ENCODE measurements around the gene SASH3.
"Not testable (repeated sequence)": the region's sequence is repeated elsewhere in the genome, so short reads cannot be mapped to it uniquely, and the experiment has no call there.

SASH3 gene

GRCh38 chrX:129779747-129780146 is at the start of gene SASH3:
Gene SASH3, plus strand, starts transcription at chrX:129779949. Its CDS starts 149 bp downstream, at chrX:129780098.
- peak in 17 of 51 donors; percentile 1 to 25 (median 5) for DNase-seq

- no peak for DNase-seq
Measured at GRCh38 chrX:129731228-129731627, 48.5 kb upstream of the SASH3 start.

DNA sequence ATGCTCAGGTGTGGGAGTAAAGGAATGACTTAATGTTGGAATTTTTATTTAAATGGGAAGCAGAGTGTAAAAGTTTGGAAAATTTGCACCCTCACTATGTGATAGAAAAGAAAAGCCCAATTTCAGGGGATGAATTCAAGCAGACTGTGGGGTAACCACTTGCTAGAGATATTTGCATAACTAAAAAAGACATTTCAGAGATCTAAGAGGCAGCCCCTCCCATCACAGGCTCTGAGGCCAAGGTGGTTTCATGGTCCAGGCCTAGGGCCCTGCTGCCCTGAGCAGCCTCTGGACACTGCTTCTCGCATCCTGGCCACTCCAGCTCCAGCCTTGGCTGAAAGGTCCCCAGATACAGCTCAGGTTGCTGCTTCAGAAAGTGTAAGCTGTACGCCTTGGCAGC is 46.9 kb upstream of the SASH3 start:
- DNase-seq = no peak

- no peak for DNase-seq
Measured at GRCh38 chrX:129733335-129733734, 46.4 kb upstream of the SASH3 start.

- no peak for DNase-seq
Measured at GRCh38 chrX:129736491-129736890, 43.3 kb upstream of the SASH3 start.

DNA sequence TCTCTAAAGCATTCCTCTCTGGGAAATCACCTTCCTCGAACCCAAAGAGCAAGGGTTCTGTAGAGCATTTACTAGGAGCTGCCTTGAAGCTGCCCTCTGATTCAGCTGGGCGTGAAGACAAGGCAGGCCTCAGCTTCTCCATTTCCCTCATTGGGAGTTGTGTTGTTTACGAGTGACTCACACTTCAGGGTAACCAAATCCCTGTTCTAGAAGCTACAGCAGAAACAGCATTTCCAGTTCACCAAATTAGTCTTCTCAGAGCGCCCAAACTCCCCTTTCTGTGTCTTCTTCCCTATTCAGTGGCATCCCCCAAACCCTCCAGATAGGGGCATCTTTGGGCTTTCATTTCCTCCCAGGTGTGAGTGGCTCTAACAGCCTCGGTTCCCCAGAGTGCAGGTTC is 41.8 kb upstream of the SASH3 start:
- no peak for DNase-seq

DNA sequence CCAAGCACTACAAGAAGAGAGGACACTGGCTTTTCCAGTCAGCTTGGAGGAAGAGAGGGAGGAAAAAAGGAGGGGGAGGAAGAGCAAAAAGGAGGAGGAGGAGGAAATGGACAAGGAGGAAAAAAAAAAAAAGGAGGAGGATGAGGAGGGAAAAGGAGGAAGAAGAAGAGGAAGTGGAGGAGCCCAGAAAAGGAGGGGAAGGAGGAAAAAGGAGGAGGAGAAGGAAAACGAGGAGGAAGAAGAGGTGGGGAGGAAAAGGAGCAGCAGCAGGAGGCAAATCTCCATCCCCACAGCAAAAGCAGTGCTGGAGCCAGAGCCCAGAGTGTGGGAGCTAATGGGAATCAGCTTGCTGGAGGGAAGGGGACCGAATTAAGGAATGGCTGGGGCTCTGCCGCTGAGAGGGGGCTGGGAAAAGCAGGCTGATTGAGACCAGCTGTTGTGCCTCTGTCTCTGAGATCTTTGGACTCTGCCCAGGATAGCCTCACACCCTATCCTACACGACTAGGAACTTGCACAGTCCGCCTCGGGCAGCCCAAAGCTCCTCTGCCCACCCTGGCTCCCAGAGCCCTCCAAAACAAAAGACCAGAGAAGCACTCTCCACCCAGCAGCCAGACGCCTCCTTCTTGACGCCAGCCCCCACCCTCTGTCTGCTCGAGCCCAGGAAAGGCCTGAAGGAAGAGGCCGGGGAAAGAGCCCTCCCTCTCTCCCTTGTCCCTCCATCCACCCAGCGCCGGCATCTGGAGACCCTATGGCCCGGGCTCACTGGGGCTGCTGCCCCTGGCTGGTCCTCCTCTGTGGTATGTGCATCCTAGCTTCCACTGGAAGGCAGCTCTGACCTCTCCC is 41.1 kb upstream of the SASH3 start, which contains the start of gene XPNPEP2:
Gene XPNPEP2 (plus strand): TSS at position 514 of the 843 bp plus-strand sequence. CDS start 235 bp downstream, at position 749.
- DNase-seq = no peak

- no peak for DNase-seq
Measured at GRCh38 chrX:129739578-129739977, 40.2 kb upstream of the SASH3 start.

GRCh38 chrX:129741880-129742758 is 37.6 kb upstream of the SASH3 start:
- DNase-seq = no peak

- not testable (repeated sequence) for DNase-seq
Measured at GRCh38 chrX:129742759-129743152, 37.0 kb upstream of the SASH3 start.

- DNase-seq = no peak
Measured at GRCh38 chrX:129743821-129744220, 35.9 kb upstream of the SASH3 start.

DNA sequence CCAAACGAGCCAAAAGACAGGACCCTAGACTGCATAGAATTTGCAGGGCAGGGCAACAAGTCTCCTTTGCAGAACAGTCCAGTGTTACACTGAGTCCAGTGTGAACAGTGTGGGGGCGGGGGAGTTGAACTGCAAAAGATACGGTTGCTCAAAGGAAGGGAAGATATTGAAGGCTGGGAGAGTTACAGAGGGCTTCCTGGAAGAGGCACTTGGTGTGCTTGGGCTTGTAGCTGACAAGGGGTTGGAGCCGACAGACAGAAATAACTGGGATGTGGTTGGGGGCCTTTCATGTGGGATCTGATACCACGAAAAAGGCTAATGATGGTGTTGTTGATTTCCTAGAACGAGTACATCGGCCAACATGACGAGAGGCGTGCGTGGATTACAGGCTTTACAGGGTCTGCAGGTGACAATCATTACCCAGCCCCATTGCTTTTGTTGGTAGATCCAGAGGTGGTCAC is 34.9 kb upstream of the SASH3 start:
- no peak for DNase-seq

DNA sequence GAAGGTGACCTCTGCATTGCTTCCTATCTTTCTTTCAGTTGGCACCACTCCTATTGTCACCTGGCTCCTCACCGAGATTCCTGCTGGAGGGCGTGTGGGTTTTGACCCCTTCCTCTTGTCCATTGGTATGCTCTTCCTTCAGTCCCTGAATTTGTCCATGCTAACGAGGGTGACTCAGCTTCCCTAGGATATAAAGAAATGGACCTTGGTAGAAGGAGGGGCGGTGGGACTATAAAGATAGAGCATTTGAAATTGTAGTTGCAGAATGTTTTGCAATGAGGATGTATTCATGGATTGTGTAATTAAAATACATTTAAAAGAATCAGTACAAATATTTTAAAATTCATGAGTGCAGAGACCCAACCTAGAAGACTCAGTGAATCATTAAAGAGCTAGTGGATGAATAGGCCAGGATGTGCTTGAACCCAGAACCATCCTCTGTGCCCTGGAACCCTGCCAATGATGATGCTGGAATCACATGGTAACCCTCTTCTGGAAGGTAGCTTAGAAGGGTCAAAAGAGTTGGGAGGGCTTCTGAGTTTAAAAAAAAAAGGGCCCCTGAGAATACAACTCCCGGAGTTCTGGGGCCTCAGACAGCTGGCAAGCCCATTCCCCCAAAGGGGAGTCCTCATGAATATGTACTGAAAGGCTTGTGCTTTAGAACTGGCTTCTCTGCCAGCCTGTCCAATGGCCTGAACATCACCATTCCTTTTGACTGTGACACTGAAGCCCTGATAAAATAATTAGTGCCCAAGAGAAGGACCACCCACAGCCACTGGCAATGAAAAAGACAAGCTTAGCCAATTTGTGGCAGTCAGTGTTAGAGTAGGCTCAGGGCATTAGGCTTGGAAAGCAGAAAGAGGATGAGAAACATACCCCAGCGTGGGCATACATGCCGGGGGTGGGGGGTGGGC is 32.9 kb upstream of the SASH3 start:
- DNase-seq = no peak

DNA sequence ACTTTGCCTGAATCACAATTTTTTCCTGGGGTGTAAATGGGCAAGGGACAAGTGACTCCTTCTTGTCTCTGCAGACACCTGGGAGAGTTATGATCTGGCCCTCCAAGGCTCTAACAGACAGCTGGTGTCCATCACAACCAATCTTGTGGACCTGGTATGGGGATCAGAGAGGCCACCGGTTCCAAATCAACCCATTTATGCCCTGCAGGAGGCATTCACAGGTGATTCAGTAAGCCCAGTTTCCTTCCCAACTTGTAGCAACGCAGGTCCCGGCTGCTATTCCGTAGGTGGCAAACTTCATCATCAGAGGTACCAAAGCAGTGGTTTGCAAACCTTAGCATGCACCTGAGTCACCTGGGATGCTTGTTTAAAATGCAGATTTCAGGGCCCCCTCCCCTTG is 32.2 kb upstream of the SASH3 start:
- DNase-seq = no peak

GRCh38 chrX:129748305-129748704 is 31.4 kb upstream of the SASH3 start:
- DNase-seq = no peak

- no peak for DNase-seq
Measured at GRCh38 chrX:129749069-129749468, 30.7 kb upstream of the SASH3 start.

GRCh38 chrX:129750971-129751370 is 28.8 kb upstream of the SASH3 start:
- DNase-seq = no peak

GRCh38 chrX:129754056-129755024 is 25.4 kb upstream of the SASH3 start:
- peak in 1 of 51 donors; percentile 0 for DNase-seq

DNA sequence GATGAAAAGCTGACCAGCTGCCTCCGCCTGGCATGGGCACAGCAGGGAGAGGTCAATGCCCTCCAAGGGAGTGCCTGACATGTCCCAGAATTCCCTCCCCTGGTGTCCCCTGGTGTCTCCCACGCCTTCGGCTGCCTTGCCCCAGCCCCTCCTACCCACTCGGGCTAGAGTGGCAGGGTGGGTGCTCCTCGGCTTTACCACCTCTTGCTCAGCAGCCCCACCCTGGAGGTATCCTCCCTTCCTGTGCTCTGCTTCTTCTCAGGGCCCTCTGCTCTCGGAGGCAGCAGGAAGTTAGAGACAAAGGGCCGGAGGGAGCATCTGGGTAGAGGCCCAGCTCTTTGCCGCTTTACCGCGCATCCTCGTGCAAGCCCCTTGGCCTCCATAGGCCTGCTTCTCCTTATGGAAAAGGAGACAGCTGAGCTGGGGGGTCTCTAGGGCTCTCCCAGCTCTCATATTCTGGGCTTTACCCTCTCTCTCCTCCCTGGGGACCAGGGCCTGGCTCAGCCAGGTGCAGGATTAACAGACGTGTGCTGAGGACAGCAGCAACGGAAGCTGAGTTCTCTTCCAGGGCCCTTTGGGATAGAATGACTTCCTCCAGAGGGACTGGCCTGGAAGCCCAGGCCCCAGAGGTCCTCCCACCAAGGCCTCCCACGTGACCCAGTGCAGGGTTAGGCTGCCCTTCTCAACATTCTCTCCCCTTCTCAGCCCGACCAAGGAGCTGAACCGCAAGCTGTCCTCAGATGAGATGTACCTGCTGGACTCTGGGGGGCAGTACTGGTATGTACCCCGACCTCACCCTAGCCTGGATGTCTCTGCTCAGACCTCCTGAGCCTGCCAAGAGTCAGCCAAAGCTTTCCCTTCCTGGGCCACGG is 23.7 kb upstream of the SASH3 start:
- no peak for DNase-seq

Data from hypothalamus (tissue), 51 donors.